Fibroblast of pulmonary artery (primary cell): ENCODE data around the gene STARD5.

Experiments used
- DNase-seq: peaks from one replicate; pipeline ENCODE4 v3.0.0-alpha.2; 2010; ENCODE audit warnings: low read depth
- H3K4me3 ChIP-seq: replicated peaks from 2 replicates; pipeline ENCODE4 v1.5.1; 2011; ENCODE audit warnings: low read depth, mild to moderate bottlenecking, control low read depth, low read length, moderate library complexity
- CTCF ChIP-seq: IDR thresholded peaks from 2 replicates; pipeline ENCODE4 v1.5.1; 2011; ENCODE audit warnings: mild to moderate bottlenecking, control low read depth, low read length, inconsistent platforms; ENCODE audit errors: missing control alignments

The STARD5 gene

GRCh38 chr15:81275711-81276392 lies 48.1 kb downstream of the STARD5 start:
- TF ChIP-seq CTCF, result no peak
- DNase-seq, result peak; percentile 76
- H3K4me3 ChIP-seq, result no peak overlapping the region

GRCh38 chr15:81274931-81275707 lies 48.8 kb downstream of the STARD5 start:
- DNase-seq, result peak; percentile 95
- no peak overlapping the region for H3K4me3 ChIP-seq
- peak; percentile 93 for TF ChIP-seq CTCF

- H3K4me3 ChIP-seq, result no peak overlapping the region
- no peak for DNase-seq
Measured at GRCh38 chr15:81274255-81274654, 49.7 kb downstream of the STARD5 start.

GRCh38 chr15:81273855-81274254 lies 50.1 kb downstream of the STARD5 start:
- no peak for TF ChIP-seq CTCF
- DNase-seq, result no peak
- H3K4me3 ChIP-seq, result no peak overlapping the region

More at GRCh38 chr15:81274255-81274654, 49.7 kb downstream of the STARD5 start:
- no peak for TF ChIP-seq CTCF

GRCh38 chr15:81273200-81273599 lies 50.7 kb downstream of the STARD5 start:
- DNase-seq, result no peak

More at GRCh38 chr15:81273200-81273599, 50.7 kb downstream of the STARD5 start:
- no peak for TF ChIP-seq CTCF
- H3K4me3 ChIP-seq, result no peak overlapping the region
